Endothelial cell of hepatic sinusoid (primary cell): ENCODE results near the gene SLC9A4.

ENCODE experiments used
- in situ Hi-C: cut with HindIII; loops from 2 replicates; pipeline ENCODE4 v1.10.0; 2017; ENCODE audit warnings: low sequenced_read_pairs

SLC9A4 gene

DNA sequence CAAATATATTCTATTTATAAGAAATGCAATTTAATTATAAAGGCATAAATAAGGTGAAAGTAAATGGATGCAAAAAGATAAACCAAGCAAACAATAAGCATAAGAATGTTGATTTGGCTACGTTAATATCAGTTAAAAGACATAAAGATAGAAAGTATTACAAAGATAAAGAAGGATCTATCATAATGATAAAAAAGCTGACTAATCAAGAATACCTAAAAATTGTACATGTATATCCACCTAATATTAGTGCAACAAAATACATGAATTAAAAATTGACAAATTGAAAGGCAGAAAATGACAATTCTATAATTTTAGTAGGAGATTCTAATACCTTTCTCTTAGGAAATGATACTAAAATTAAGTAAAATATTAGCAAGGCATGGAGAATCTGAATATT lies 21.5 kb downstream of the SLC9A4 start:
- in situ Hi-C loops = no loop called here

DNA sequence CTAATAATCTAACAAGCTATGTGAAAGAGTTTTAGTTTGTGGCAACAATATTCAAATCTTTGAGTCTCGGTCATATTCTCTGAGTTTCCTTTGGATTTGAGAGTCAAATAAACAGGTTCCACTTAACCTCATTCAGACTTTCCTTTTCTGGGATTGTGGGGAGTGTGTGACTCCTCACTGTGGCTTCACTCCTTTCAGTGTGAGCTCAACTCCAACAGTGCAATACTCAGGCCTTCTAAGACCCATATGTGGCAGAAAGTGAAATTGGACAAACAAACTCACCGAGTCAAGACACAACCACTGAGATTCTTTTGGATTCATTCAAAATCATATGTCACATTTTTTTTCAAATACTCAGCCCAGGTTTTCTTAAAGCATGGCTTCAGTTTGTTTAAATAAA lies 25.4 kb downstream of the SLC9A4 start:
- in situ Hi-C loops = no loop called here

DNA sequence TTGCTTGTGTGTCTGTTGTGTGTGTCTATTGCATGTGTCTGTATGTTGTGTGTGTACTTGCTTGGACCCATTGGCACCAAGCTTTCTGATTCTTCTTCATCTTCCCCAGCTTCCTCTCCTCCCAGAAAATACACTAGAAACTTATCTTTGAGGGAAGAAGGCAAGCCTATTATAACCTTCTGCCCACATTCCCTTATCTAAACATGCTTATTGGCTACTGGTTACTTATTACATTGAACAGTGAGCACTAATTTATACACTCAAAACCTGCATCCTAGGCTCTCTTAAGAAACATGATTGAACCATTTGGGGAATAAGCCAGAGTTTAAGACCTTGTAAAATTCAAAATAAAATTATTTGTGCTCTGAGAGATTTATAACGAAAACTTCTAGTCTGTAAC lies 26.5 kb downstream of the SLC9A4 start:
- in situ Hi-C loops = no loop called here

DNA sequence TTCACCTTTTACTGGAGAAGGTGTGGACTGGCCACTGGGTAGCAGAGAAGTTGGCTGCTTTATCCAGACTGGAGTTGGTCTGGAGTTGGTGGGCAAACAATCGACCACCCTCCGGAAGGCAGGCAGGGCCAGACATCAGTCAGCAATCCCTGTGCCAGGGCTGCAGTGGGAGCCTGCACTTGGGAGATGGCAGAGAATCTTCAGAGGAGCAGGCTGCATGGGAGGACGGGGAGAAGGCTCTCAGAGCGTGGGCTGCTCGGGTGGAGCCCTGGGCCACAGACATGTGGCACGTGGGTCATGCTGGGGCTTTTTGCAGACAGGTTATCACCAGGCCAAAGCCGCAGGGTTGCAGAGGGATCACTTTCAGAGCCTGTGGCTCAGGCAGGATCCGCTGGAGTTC lies 29.6 kb downstream of the SLC9A4 start:
- in situ Hi-C loops = no loop called here

DNA sequence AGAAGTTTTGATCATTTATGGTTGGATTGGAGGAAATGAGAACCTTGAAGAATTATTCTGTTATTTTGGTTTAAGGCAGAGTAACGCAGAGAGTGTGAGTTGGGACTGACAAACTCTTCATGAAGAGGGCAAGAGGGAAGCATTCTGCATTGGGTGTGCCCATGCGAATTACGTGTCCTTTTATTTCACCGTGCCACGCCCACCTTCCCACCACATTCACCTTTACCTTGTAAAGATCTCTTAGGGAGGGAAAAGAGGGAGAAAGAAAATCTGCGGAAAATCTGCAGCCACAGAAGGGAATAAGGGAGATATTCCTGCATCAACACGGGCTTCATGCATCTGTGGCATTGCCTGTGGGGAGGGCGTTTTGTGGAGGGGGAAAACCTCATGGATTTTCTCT lies 31.8 kb downstream of the SLC9A4 start:
- in situ Hi-C loops = no loop called here

DNA sequence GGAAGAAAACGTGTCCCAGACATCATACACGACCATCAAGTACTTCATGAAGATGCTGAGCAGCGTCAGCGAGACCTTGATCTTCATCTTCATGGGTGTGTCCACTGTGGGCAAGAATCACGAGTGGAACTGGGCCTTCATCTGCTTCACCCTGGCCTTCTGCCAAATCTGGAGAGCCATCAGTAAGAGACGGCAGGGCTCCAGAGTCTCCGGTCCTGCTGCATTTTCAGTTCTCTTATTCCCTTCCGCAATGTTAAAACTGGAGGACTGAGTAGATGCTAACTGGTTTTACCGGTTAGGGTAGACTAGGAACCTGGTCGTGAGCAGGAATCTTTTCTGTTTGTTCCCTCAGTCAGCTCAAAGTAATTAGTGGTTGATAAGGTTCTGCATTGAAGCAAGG lies 32.3 kb downstream of the SLC9A4 start:
- in situ Hi-C loops = no loop called here

DNA sequence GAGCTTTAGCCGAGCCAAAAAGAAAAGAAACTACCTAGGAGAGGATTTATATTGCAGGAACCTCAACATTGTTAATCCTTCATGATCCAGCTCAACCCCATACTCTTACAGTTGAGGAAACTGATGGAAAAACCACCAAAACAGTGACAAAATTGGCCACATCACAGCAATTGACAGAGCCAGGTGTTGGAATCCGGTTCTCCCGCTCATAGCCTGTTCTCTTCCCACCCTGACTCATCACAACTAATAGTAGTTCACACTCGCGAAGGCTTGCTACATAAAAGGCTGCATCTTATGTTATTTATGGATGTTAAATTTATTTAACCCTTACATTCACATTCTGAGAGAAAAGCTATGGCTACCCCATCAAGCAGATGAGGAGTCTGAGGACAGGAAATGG lies 33.7 kb downstream of the SLC9A4 start:
- in situ Hi-C loops = no loop called here

DNA sequence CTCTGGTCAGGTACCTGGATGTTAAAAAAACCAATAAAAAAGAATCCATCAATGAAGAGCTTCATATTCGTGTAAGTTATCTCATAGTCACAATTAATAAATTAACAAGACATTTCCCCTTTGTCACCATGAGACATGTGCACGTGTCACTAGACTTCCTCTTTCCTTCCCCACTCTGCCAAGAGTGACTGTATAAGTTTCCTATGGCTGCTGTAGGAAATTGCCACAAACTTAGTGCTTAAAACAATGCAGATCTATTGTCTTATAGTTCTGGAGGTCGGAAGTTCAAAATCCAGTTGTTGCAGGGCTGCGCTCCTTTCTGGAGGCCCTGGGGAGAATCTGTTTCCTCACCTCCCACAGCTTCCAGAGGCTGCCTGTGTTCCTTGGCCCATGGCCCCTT lies 35.8 kb downstream of the SLC9A4 start:
- in situ Hi-C loops = no loop called here

DNA sequence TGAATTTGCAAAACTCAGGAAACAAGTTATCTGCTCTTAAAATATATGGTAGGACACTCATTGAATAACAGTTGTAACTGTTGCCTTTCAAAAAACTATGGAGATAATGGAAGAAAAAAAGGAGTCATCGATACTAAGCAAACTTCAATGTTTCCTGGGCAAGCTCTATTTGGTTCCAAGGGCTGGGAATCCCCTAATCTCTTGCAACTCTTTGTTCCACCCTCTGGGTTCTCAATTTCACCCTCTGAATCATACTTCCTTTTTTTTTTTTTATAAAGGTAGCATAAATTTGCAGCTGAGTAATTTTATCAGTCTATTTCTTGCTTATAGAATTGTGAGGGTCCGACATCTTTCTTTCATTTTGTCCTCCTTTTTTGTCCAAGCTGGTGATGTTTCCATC lies 36.7 kb downstream of the SLC9A4 start:
- in situ Hi-C loops = no loop called here

DNA sequence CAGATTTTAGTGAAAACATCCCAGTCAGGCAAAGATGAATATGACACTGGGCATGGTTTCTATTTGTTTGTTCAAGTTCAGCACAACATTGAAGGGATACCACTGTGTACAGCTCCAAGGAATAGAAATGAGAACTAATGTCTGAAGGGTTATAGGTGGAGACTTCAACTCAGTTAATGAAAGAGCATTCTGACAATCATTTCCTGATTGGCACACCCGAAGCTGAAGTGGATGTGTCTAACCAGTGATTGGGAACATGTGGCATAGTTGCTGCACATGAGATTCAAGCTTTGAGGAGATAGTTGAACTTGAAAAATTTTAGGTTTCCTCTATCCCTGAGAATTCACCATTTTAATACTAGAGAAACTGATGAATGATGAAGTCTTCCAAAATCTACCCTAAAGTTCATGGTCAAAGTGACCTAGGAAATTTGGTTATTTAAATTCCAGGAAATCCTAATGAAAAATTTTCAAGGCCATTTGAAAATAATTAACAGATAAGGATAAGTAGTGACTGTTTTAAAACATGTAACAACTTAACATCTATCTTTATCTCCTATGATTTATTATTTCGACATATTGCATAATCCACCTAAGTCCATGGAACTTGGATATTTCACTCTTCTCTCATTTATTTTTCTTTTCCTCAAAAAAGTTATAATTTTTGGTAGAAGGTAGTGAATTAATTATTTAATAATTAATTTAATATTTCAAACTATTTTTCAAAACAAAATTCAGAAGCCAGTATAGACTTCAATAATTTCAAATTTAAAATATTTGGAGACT lies 38.0 kb downstream of the SLC9A4 start:
- in situ Hi-C loops = no loop called here

DNA sequence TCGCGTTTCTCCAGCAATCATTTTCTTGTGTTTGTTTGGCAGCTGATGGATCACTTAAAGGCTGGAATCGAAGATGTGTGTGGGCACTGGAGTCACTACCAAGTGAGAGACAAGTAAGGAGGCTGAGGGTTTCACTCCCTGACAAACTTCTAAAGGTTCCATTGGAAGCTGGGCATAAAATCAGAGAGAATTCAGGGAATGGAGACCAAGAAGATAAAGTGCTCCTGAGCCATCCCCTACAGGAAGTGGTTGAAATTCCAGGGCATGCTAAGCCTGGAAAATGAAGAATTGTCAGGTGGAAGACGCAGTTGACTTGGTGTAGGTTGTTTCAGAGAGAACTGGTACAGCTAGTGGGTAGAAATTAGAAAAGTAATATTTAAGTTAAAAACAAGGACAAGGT lies 39.1 kb downstream of the SLC9A4 start:
- in situ Hi-C loops = no loop called here

DNA sequence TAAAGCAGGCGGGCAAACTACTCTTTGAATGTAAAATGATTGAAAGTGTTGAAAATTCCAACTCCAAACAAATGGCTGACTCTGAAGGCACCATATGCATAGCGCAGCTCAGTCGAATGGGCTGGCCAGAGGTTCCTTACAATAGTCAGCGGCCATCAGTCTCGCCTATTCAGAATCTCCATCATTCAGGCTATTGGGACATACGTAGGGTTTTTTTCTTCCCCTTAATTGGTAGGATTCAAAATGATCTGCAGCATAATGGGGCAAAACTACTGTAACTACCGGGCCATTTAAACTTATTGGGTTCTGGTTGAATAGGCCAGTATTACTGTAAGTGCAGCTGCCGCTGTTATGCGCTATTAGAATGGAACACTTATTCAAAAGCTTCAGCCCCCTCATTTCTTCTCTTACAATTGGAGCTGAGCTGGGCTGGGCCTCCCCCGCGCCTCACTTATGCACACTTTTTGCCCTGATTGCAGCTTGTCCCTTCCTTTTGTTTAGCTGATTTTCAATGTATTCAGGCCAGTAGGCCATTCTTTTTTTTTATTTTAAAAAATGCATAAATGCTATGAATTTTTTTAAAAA lies 40.4 kb downstream of the SLC9A4 start:
- in situ Hi-C loops = no loop called here

DNA sequence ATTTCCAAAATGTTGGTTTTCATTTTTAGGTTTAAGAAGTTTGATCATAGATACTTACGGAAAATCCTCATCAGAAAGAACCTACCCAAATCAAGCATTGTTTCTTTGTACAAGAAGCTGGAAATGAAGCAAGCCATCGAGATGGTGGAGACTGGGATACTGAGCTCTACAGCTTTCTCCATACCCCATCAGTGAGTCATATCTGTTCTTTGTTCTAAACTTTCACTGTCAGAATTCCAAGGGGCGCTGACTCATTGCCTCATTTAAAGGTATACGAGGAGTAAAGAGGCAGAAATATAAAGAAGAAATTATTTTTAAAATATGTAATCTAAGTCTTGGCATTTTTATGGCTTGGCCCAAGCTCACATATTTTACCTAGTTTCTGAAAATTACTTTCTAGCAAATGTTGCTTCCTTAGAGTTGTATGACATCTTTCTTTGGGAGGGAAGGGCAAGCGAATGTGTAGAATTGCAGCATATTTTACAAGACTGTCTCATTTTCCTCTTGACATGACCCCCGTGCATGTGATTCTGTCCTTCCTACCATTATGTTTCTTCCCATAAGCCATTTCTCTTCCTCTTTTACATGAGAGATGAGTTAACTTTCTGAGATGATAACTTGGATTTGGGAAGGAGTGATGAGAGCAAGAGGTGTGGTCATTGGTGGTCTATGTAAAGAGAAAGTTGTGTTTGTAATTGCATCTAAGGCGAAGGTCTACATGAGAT lies 41.2 kb downstream of the SLC9A4 start:
- in situ Hi-C loops = no loop called here

DNA sequence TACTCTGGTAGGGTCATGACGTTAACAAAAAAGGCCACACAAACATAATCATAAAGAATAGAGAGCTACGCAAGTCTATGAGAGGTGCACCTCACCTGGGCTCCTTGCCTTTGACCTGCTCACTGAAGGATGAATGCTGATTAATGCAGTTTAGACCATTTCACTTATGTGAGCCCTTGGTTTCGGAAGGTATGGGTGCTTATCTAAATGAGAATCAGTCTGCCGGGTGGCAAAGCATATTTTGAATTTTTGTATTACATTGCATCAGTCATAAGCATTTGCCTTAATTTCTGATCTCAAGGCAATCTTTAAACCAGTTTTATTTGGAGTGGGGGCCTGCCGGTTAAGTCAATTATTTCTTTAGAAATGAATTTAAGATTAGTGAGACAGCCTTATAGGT lies 42.8 kb downstream of the SLC9A4 start:
- in situ Hi-C loops = no loop called here

DNA sequence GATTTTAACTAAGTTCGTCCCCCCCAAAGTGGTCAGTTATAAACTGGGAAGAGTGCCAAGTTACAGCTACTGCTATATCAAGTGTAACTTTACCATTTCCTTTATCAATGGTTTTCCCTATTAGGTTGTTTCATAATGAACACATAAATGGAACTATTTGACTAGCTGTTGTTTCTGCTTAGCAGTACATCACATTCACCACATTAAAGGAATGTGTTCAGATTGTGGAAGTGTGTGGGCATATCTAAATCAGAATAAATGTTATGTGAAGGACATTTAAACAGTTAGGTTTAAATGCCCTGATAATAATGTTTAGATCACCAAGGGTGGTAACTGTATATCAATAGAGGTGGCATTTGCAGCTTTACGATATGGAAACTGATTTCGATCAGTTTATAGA lies 45.1 kb downstream of the SLC9A4 start:
- in situ Hi-C loops = no loop called here

DNA sequence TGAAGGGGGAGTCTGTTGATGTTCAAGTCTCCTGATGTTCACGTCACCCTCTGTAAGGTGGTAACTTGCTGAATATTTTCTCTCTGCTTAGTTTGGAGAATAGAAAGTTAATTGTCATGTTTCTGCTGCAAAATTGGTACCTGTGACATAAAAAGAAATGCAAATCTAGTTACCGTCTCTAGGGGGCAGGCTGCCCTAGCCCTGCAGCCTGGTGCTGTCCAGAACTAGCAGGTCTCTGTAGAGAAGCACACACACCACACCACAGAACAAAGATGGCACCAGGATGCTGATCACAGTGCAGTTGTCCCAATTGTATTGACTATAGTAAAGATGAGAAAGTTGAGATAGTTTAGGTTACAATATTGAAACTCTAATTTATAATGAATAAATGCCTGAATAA lies 47.0 kb downstream of the SLC9A4 start:
- in situ Hi-C loops = no loop called here

DNA sequence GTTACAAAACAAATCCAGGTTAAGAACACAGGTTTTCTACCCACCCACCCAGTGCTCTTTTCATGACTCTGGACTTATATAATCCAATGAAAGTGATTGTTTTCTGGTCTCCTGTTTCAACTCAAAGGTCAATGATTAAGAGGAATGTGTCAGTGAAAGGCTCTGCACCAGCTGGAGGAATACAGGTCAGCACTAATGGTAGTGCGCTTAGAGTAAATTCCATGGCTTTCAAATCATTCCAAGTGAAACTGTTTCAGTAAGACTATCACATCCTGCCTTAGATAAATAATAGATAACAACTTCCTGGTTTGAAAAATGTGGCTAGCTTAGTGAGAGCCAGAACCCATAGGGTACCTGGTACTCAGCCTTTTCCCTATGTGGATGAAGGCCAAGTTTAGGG lies 47.8 kb downstream of the SLC9A4 start:
- in situ Hi-C loops = no loop called here

DNA sequence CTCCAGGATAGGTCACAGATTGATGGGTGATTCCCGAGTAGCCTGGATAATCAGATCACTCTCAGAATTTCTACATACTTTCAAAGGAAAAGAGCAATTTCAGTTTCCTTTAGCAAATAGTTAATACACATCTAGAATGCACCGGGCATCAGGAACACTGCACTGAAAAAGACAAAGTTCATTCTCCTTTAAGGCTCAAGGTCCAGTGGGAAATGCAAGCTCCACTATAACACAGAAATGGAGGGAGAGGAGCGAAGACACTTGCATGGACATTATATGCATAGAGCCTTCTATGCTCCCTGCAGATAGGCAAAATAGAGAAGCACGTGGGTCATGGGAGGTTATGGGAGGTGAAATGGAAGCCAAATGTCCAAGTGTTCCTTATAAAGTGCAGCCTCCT lies 49.1 kb downstream of the SLC9A4 start:
- in situ Hi-C loops = no loop called here

DNA sequence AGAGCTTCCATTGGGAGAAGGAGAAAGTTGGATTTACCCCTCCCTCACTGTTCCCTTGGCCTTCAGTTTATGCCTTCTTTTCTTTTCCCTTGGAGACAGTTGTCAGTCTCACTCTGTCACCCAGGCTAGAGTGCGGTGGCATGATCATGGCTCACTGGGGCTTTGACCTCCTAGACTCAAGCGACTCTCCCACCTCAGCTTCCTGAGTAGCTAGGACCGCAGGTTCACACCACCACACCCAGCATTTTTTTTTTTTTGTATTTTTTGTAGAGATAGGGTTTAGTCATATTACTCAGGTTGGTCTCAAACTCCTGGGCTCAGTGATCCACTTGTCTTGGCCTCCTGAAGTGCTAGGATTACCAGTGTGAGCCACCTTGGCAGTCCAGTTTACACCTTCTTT lies 49.9 kb downstream of the SLC9A4 start:
- in situ Hi-C loops = no loop called here

DNA sequence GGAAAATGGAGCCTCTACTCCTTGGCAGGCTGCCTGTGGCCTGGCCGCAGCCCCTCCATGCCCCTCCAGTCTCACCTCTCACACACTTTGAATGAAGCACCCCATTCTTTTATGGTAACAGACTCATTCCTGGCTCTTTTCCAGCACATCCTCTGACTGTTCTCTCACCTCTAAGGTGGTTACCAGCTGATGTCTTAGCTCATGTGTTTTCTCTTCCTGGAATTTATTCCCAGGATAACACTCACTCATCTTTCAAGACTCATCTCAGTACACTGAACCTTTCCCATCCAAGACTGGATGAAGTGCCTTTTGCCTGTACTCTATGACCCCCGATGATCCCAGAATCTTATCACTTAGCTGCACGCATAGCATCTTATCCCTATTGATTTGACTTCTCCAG lies 50.6 kb downstream of the SLC9A4 start:
- in situ Hi-C loops = no loop called here

DNA sequence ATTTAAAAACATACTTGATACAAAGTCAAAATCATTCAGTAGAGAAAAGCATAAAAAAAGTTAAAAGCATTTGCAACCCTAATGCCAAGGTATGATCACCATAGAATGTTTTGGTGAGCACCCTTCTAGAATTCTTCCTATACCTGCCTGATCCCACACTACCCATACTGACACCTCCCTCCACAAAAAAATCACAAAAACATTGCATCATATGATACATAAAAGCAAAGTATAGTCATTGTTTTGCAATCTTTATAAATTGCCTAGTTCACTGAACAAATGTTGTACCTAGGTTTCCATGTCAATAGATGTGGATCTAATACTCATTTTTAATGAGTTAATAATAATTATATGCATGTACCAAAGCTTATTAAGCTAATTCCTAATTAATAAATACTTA lies 54.1 kb downstream of the SLC9A4 start:
- in situ Hi-C loops = no loop called here

DNA sequence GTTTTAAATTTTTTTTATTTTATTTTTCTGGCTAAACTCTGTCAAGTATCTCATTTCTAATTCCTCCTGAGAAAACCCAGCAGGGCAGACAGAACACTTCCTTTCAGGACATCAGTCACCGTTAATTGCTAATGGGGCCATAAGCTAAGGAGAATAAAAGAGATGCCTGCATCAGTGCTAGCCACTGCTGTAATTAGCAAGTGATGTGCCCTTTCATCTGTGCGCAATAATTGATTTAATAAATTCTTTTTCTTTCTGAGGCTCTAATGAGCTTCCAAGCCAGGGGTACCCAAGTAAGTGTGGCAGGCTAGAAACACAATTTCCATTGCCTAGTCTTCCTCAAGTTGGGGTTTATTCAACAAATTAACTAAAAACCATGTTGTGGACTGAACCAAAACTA lies 65.5 kb downstream of the SLC9A4 start:
- in situ Hi-C loops = no loop called here
